ENCODE data around the gene PTPN14. TPM values are rescaled to one million over a fixed set of nuclear protein-coding genes. Genes with fewer than 3 reads are reported as not detected.

The PTPN14 gene
- total and polyA plus RNA-seq, 2 of the 4 experiments (the other 2 are of a cell fraction), result 21.5 to 31.7 TPM

DNA sequence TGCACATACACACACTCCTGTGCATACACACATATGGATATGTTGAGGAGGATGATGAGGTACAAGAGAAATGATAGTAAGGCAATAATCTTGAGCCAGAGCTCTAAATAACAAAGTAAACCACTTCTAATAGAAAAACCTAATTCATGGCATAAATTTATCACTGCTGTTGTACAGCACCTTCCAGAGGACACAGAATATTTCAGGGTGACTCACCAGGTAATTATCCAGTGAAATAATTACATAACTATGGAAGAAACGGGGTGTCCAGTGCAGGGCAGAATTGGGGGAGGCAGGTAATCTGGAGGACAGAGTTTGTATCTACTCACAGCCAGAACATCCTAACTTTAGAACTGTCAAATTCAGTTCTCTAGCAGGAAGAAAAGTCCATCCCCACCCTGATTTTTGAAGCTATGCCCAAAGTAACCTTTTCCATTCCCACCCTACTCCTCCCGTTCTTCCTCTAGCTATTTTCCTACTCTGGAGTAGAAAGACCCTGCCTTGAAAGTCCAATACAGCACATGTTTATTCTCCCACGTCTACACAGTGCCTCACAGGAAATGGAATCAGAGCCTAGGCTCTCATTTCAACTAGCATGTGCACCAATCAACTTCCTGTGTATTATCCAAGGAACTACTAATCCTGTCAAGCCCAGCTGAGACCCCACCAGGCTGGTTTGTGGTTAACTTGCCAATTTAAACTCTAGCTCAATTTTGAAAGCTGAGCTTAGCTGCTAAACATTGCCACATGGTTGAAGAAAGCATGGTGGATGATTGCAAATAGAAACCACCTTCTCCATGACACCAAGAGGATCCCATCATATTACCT is 96.6 kb downstream of the PTPN14 start:
- TF ChIP-seq BHLHE40 (IDR thresholded peaks at IDR 0.05; ENCODE audit: low read depth, low read length) (peak; percentile 37; the same call in 1 of the 2 replicates), RCOR1 (IDR thresholded peaks at IDR 0.05; ENCODE audit: insufficient replicate concordance, low read length) (no peak), CEBPB (IDR thresholded peaks at IDR 0.05; ENCODE audit: low read depth, low read length) (peak; percentile 55; the same call in 1 of the 2 replicates), MXI1 (IDR thresholded peaks at IDR 0.05; ENCODE audit: borderline replicate concordance, low read depth, low read length) (peak; percentile 93)
- Histone ChIP-seq H4K5ac (ENCODE audit: low read depth, low read length) (no peak overlapping the region; the same call in 1 of the 2 replicates), H3K4ac (ENCODE audit: low read depth, low read length) (peak overlapping the region; percentile 46), H2AK5ac (ENCODE audit: low read depth, low read length) (peak overlapping the region; percentile 24), H3K18ac (ENCODE audit: low read depth, low read length) (peak overlapping the region; percentile 79; the same call in 1 of the 2 replicates), H3K4me1 (ENCODE audit: control insufficient read depth, insufficient read depth, low read length) (peaks cover 12% of the 10 kb centered on the region), H2BK20ac (ENCODE audit: low read depth, low read length) (peak overlapping the region; percentile 36), H4K91ac (ENCODE audit: insufficient read depth, low read depth, low read length) (no peak overlapping the region), H3K23ac (ENCODE audit: low read depth, low read length) (peak overlapping the region; percentile 59; the same call in 1 of the 2 replicates), H3K9me1 (ENCODE audit: insufficient read depth, low read length) (peaks cover 17% of the 10 kb centered on the region), H4K8ac (ENCODE audit: low read depth in 2 of 2, low read length in 2 of 2) (peak overlapping the region in 1 of 2 experiments; percentile 64; a peak in 2 of 4 replicates), H3K14ac (replicated peaks; ENCODE audit: low read depth, low read length) (peak overlapping the region; percentile 29), H3K4me3 (ENCODE audit: insufficient read depth, low read depth, low read length) (no peak overlapping the region), H2AK9ac (replicated peaks; ENCODE audit: low read depth, low read length, poor library complexity) (no peak overlapping the region), H3K4me2 (ENCODE audit: low read depth, low read length) (peak overlapping the region; percentile 40; the same call in 1 of the 2 replicates), H3K27ac (ENCODE audit: insufficient read depth, low read length) (no peak overlapping the region), H3K56ac (ENCODE audit: extremely low read depth, insufficient read depth, low read length) (peak overlapping the region; percentile 7; the same call in 1 of the 2 replicates), H3K9ac (ENCODE audit: low read depth, low read length) (no peak overlapping the region), H3K9me3 (ENCODE audit: control insufficient read depth, insufficient read depth, low read length) (no peaks in the 10 kb centered on the region), H2BK15ac (ENCODE audit: low read depth, low read length) (peak overlapping the region; percentile 2; the same call in 1 of the 3 replicates), H2BK5ac (ENCODE audit: low read depth, low read length, poor library complexity, severe bottlenecking) (peak overlapping the region; percentile 63), H4K20me1 (ENCODE audit: insufficient read depth, low read length) (peaks cover 21% of the 10 kb centered on the region; the same call in 1 of the 2 replicates), H3K27me3 (ENCODE audit: control insufficient read depth, insufficient read depth, low read length) (no peaks in the 10 kb centered on the region), H3K79me1 (ENCODE audit: low read depth in 1 of 2, low read length in 2 of 2) (peaks cover 30 to 74% of the 10 kb centered on the region in 2 experiments), H3K36me3 (ENCODE audit: control insufficient read depth, insufficient read depth, low read length) (0 out of 2 replicates have a peak, but pooled peaks cover 5% of the 10 kb centered on the region), H2BK120ac (ENCODE audit: low read depth, low read length) (peak overlapping the region; percentile 30; the same call in 1 of the 2 replicates), H2AFZ (replicated peaks; ENCODE audit: low read length, poor library complexity) (no peak overlapping the region)
- in situ Hi-C loops (cut with MboI; ENCODE audit: low sequenced_read_pairs), result no loop called here
- ChIA-PET POLR2A (ENCODE audit: unreplicated experiment) (no interaction called here), CTCF (interaction anchor here (0.6 to 1.2 kb wide), 4 partner anchors 12 to 163 kb away, joined by 3 to 4 read pairs (median 3); no protein-coding TSS in a partner anchor)
- DNase-seq (peak; percentile 91), ATAC-seq (ENCODE audit: low read depth) (peak; percentile 73)
- 25% methylated on average over 2 of the region's 3 CpGs; no CpG with 5 or more reads in 1 of the 2 experiments for WGBS, 2 experiments (ENCODE audit: extremely low coverage in 2 of 2, insufficient read length in 1 of 2)
- BruUV-seq (replicated peaks), result no TSS peak
- dilution Hi-C loops (cut with HindIII; ENCODE audit: low sequenced_read_pairs, unreplicated experiment), result no loop called here
- intact Hi-C loops (cut with micrococcal nuclease), result no loop called here

Measured in IMR-90 (cell line).